H9 (cell line): ENCODE measurements around the gene SULF2. TPM values are rescaled to one million over a fixed set of nuclear protein-coding genes. Genes with fewer than 3 reads are reported as not detected.

ENCODE experiments used
- DNase-seq: peaks from one replicate; pipeline ENCODE4 v3.0.0-alpha.2; 2017
- H2AFZ ChIP-seq: one replicate; pipeline ENCODE4 v1.6.1; 2013; ENCODE audit warnings: mild to moderate bottlenecking, low read length, control low read depth, moderate library complexity
- H2AK5ac ChIP-seq: 2 replicates; pipeline ENCODE4 v1.6.1; 2013; ENCODE audit warnings: low read length, control low read depth, mixed read lengths; ENCODE audit not compliant: insufficient read length
- H2BK120ac ChIP-seq: one replicate; pipeline ENCODE4 v1.6.1; 2013; ENCODE audit warnings: low read depth, mild to moderate bottlenecking, low read length, control low read depth, inconsistent platforms; ENCODE audit not compliant: poor library complexity, severe bottlenecking
- H2BK12ac ChIP-seq: 2 replicates; pipeline ENCODE4 v1.6.1; 2013; ENCODE audit warnings: low read length, control low read depth, mixed read lengths, low read depth; ENCODE audit not compliant: insufficient read length
- H2BK15ac ChIP-seq: 2 replicates; pipeline ENCODE4 v1.6.1; 2013; ENCODE audit warnings: low read depth, low read length, control low read depth
- H2BK20ac ChIP-seq: one replicate; pipeline ENCODE4 v1.6.1; 2013; ENCODE audit warnings: low read depth, mild to moderate bottlenecking, low read length, control low read depth, inconsistent platforms; ENCODE audit not compliant: poor library complexity, severe bottlenecking
- H2BK5ac ChIP-seq: 2 replicates; pipeline ENCODE4 v1.6.1; 2013; ENCODE audit warnings: low read length, control low read depth, mixed read lengths; ENCODE audit not compliant: insufficient read length
- H3K14ac ChIP-seq: 2 replicates; pipeline ENCODE4 v1.6.1; 2013; ENCODE audit warnings: low read length, control low read depth; ENCODE audit not compliant: insufficient read depth
- H3K18ac ChIP-seq: 2 replicates; pipeline ENCODE4 v1.6.1; 2013; ENCODE audit warnings: low read depth, mild to moderate bottlenecking, mixed read lengths, low read length, control low read depth; ENCODE audit not compliant: insufficient read length
- H3K23ac ChIP-seq: 2 replicates; pipeline ENCODE4 v1.6.1; 2013; ENCODE audit warnings: low read length, control low read depth, mixed read lengths, low read depth; ENCODE audit not compliant: insufficient read length
- H3K23me2 ChIP-seq: 2 replicates; pipeline ENCODE4 v1.6.1; 2013; ENCODE audit warnings: low read depth, mild to moderate bottlenecking, mixed read lengths, low read length, control low read depth; ENCODE audit not compliant: insufficient read length, poor library complexity, severe bottlenecking
- H3K27ac ChIP-seq: 2 replicates; pipeline ENCODE4 v1.5.1; 2013; ENCODE audit warnings: low read length, control low read depth, mixed read lengths, low read depth; ENCODE audit not compliant: insufficient read length
- H3K27me3 ChIP-seq: 2 replicates; pipeline ENCODE4 v1.6.1; 2013; ENCODE audit warnings: low read length, control low read depth, inconsistent platforms; ENCODE audit not compliant: insufficient read depth
- H3K4ac ChIP-seq: 2 replicates; pipeline ENCODE4 v1.6.1; 2013; ENCODE audit warnings: low read depth, mild to moderate bottlenecking, control low read depth, inconsistent platforms, low read length, moderate library complexity
- H3K4me1 ChIP-seq: 2 replicates; pipeline ENCODE4 v1.6.1; 2013; ENCODE audit warnings: low read length, control low read depth, inconsistent platforms; ENCODE audit not compliant: insufficient read depth
- H3K4me2 ChIP-seq: 2 replicates; pipeline ENCODE4 v1.6.1; 2013; ENCODE audit warnings: low read length, control low read depth, mixed read lengths; ENCODE audit not compliant: insufficient read length, insufficient read depth
- H3K56ac ChIP-seq: 2 replicates; pipeline ENCODE4 v1.6.1; 2013; ENCODE audit warnings: low read depth, mild to moderate bottlenecking, mixed read lengths, low read length, control low read depth; ENCODE audit not compliant: insufficient read length
- H3K79me1 ChIP-seq: 2 replicates; pipeline ENCODE4 v1.6.1; 2013; ENCODE audit warnings: low read depth, mild to moderate bottlenecking, moderate library complexity, low read length, control low read depth, inconsistent platforms; ENCODE audit not compliant: insufficient read depth, poor library complexity, severe bottlenecking
- H3K79me2 ChIP-seq: 2 replicates; pipeline ENCODE4 v1.6.1; 2013; ENCODE audit warnings: low read length, control low read depth, inconsistent platforms; ENCODE audit not compliant: insufficient read depth
- H3K9ac ChIP-seq: 2 replicates; pipeline ENCODE4 v1.6.1; 2013; ENCODE audit warnings: low read length, control low read depth, mixed read lengths; ENCODE audit not compliant: insufficient read length; ENCODE audit errors: extremely low read depth
- H3K9me3 ChIP-seq: one replicate; pipeline ENCODE4 v1.6.1; 2013; ENCODE audit warnings: low read depth, low read length, inconsistent platforms; ENCODE audit not compliant: control insufficient read depth
- H3T11ph ChIP-seq: one replicate; pipeline ENCODE4 v1.6.1; 2013; ENCODE audit warnings: mild to moderate bottlenecking, low read length, control low read depth, inconsistent platforms
- H4K20me1 ChIP-seq: one replicate; pipeline ENCODE4 v1.6.1; 2013; ENCODE audit not compliant: control insufficient read depth, insufficient read length, insufficient read depth
- H4K5ac ChIP-seq: 2 replicates; pipeline ENCODE4 v1.6.1; 2013; ENCODE audit warnings: low read depth, mild to moderate bottlenecking, mixed read lengths, low read length, control low read depth; ENCODE audit not compliant: insufficient read length
- H4K8ac ChIP-seq: replicated peaks from 2 replicates; pipeline ENCODE4 v1.6.1; 2013; ENCODE audit warnings: low read length, control low read depth, mixed read lengths, low read depth; ENCODE audit not compliant: insufficient read length
- H4K91ac ChIP-seq: 2 replicates; pipeline ENCODE4 v1.6.1; 2013; ENCODE audit warnings: low read depth, mild to moderate bottlenecking, moderate library complexity, mixed read lengths, low read length, control low read depth; ENCODE audit not compliant: insufficient read length
- H3K27ac Mint-ChIP-seq, 3 experiments: 2 replicates in 2 of 3; 3 replicates in 1 of 3; pipeline ENCODE4 v1.8.0; 2020 to 2021; ENCODE audit warnings: mixed read lengths in 3 of 3, mild to moderate bottlenecking in 1 of 3, moderate library complexity in 1 of 3
- H3K27me3 Mint-ChIP-seq: 2 replicates; pipeline ENCODE4 v1.8.0; 2021; ENCODE audit warnings: low read depth, mild to moderate bottlenecking, moderate library complexity, mixed read lengths
- H3K36me3 Mint-ChIP-seq, 3 experiments: 2 replicates in 2 of 3; 3 replicates in 1 of 3; pipeline ENCODE4 v1.8.0; 2020 to 2021; ENCODE audit warnings: low read depth in 3 of 3, mixed read lengths in 3 of 3; ENCODE audit not compliant: insufficient read depth in 1 of 3
- H3K4me1 Mint-ChIP-seq, 2 experiments: 2 replicates each; pipeline ENCODE4 v1.8.0; 2020; ENCODE audit warnings: mixed read lengths in 2 of 2
- H3K4me3 Mint-ChIP-seq, 2 experiments: 2 replicates in 1 of 2; 3 replicates in 1 of 2; pipeline ENCODE4 v1.8.0; 2020 to 2021; ENCODE audit warnings: mild to moderate bottlenecking in 2 of 2, mixed read lengths in 2 of 2, moderate library complexity in 1 of 2
- H3K9me3 Mint-ChIP-seq, 2 experiments: 2 replicates in 1 of 2; 3 replicates in 1 of 2; pipeline ENCODE4 v1.8.0; 2020; ENCODE audit warnings: mild to moderate bottlenecking in 2 of 2, mixed read lengths in 2 of 2, moderate library complexity in 1 of 2
- WGBS: extraction: QIAGEN DNeasy Blood & Tissue Kit; methylation state at CpG from one replicate; pipeline ENCODE4 v1.1.7; 2013; ENCODE audit warnings: missing lambda C conversion rate, low lambda C conversion rate, mixed read lengths; ENCODE audit not compliant: insufficient read length; ENCODE audit errors: extremely low coverage; 5-methylcytosine and 5-hydroxymethylcytosine counted together
- total RNA-seq: library from RNA; stranded (reverse); gene quantifications from 2 replicates; pipeline ENCODE4 v1.2.1, GENCODE V29; 2021
- TF ChIP-seq, protein P1 (sequence below): fragments of 200-600 bp; sonication (generic); conservative IDR thresholded peaks from 3 replicates; pipeline ENCODE4 v1.8.0; 2021; ENCODE audit warnings: antibody characterized with exemption, mild to moderate bottlenecking

Gene SULF2
- total RNA-seq, 1 experiment from 2014 or later, result 31.2 TPM

GRCh38 chr20:47610247-47610944 is 174.9 kb downstream of the SULF2 start:
- no peak overlapping the region for H3K4me2 ChIP-seq
- Mint-ChIP-seq H3K9me3 (no peaks in the 10 kb centered on the region), H3K27me3 (no peaks in the 10 kb centered on the region; the same call in 1 of the 2 replicates), H3K4me1 (peaks cover 2 to 4% of the 10 kb centered on the region in 2 experiments; a peak in 2 of 4 replicates), H3K36me3 (no peaks in the 10 kb centered on the region), H3K4me3 (no peak overlapping the region), H3K27ac (no peak overlapping the region)
- no peaks in the 10 kb centered on the region for H3K23me2 ChIP-seq
- no peak overlapping the region for H2BK12ac ChIP-seq
- H3T11ph ChIP-seq, result no peak overlapping the region
- H3K23ac ChIP-seq, result no peak overlapping the region
- H3K4me1 ChIP-seq, result no peaks in the 10 kb centered on the region
- no peaks in the 10 kb centered on the region for H3K79me2 ChIP-seq
- no peaks in the 10 kb centered on the region for H3K27me3 ChIP-seq
- DNase-seq, result no peak
- no CpG with 5 or more reads among the region's 6 CpGs for WGBS
- H3K14ac ChIP-seq, result no peak overlapping the region
- H3K18ac ChIP-seq, result no peak overlapping the region
- no peak overlapping the region for H3K27ac ChIP-seq
- H3K9me3 ChIP-seq, result no peaks in the 10 kb centered on the region
- no peak overlapping the region for H4K91ac ChIP-seq
- H2AK5ac ChIP-seq, result no peak overlapping the region
- no peak overlapping the region for H3K56ac ChIP-seq
- peaks cover 2% of the 10 kb centered on the region for H3K79me1 ChIP-seq
- no peak overlapping the region for H2BK5ac ChIP-seq
- no peaks in the 10 kb centered on the region for H4K20me1 ChIP-seq
- no peak overlapping the region for H2AFZ ChIP-seq
- H2BK20ac ChIP-seq, result no peak overlapping the region
- no peak overlapping the region for H2BK120ac ChIP-seq
- no peak overlapping the region for H3K4ac ChIP-seq
- no peak overlapping the region for H3K9ac ChIP-seq
- no peak overlapping the region for H4K5ac ChIP-seq
- no peak overlapping the region for H2BK15ac ChIP-seq
- H4K8ac ChIP-seq, result no peak overlapping the region
- TF ChIP-seq, protein P1, sequence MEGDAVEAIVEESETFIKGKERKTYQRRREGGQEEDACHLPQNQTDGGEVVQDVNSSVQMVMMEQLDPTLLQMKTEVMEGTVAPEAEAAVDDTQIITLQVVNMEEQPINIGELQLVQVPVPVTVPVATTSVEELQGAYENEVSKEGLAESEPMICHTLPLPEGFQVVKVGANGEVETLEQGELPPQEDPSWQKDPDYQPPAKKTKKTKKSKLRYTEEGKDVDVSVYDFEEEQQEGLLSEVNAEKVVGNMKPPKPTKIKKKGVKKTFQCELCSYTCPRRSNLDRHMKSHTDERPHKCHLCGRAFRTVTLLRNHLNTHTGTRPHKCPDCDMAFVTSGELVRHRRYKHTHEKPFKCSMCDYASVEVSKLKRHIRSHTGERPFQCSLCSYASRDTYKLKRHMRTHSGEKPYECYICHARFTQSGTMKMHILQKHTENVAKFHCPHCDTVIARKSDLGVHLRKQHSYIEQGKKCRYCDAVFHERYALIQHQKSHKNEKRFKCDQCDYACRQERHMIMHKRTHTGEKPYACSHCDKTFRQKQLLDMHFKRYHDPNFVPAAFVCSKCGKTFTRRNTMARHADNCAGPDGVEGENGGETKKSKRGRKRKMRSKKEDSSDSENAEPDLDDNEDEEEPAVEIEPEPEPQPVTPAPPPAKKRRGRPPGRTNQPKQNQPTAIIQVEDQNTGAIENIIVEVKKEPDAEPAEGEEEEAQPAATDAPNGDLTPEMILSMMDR, result no peak
